AG04449 (cell line): ENCODE data around the gene RYR2.

Experiments
- CTCF ChIA-PET: fragments of 350-600 bp; formaldehyde crosslinking; extraction: SDS; loops from one replicate; lab custom pipeline; 2021; ENCODE audit warnings: antibody characterized with exemption; lab: Yijun Ruan, JAX
- POLR2A ChIA-PET: fragments of 400-600, 350-600 bp; formaldehyde crosslinking; extraction: SDS; loops from one replicate; lab custom pipeline; 2020; ENCODE audit warnings: antibody characterized with exemption, inconsistent platforms; lab: Yijun Ruan, JAX
- DNase-seq: peaks from one replicate; pipeline ENCODE4 v3.0.0-alpha.2; 2010; ENCODE audit warnings: low read depth, low spot score
- H3K4me3 ChIP-seq: 2 replicates; pipeline ENCODE4 v1.5.1; 2011; ENCODE audit warnings: low read depth, mild to moderate bottlenecking, control low read depth, low read length
- TF ChIP-seq, protein P1 (sequence below): IDR thresholded peaks from one replicate; pipeline ENCODE4 v1.5.1; 2011; ENCODE audit warnings: mild to moderate bottlenecking, moderate library complexity, low read length, control low read depth, inconsistent platforms; ENCODE audit not compliant: insufficient read depth; ENCODE audit errors: missing control alignments

The RYR2 gene

DNA sequence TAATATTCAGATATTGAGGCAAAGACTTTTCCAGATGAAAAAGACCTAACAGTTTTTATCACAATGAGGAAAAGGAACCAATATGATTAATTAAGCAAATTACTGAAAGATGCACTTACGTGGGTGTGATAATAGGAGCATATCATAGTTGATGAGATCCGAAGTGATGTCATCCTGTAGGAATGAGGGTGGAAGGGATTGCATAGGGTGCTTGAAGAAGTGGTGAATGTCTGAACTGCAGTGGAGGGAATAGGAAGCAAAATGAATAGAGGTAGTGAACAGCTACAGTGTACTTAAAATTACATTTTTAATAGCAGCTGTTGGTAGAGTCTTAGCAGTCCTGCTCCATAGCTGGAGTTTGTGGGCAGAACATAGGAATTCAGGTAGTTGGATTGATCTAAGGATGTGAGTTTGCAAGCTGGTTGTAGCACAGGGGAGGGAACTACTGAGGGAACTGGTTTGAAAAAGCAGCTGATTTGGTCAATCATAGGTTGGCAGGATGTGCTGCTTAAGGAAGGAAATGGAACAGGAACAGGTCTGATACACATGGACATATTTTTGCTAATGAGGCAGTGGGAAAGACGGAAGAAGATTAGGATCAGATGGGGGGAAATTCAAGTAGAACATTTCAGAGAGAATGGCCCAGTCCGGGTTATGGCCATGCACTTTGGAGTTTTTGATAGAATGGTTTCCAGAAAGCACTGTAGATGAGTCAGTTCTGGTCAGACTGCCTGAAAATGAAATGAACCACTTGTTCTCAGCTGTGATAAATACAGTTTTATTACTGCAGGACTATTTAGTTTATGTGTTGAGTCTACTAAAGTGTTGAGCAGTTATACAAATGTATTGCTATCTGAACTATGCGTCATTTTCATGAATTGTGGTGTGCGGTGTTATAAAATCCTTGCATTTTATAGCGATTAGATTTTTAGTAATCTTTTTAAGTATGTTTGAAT lies 155.8 kb downstream of the RYR2 start:
- CTCF ChIA-PET: no interaction called here
- no peak for DNase-seq
- TF ChIP-seq, protein P1, sequence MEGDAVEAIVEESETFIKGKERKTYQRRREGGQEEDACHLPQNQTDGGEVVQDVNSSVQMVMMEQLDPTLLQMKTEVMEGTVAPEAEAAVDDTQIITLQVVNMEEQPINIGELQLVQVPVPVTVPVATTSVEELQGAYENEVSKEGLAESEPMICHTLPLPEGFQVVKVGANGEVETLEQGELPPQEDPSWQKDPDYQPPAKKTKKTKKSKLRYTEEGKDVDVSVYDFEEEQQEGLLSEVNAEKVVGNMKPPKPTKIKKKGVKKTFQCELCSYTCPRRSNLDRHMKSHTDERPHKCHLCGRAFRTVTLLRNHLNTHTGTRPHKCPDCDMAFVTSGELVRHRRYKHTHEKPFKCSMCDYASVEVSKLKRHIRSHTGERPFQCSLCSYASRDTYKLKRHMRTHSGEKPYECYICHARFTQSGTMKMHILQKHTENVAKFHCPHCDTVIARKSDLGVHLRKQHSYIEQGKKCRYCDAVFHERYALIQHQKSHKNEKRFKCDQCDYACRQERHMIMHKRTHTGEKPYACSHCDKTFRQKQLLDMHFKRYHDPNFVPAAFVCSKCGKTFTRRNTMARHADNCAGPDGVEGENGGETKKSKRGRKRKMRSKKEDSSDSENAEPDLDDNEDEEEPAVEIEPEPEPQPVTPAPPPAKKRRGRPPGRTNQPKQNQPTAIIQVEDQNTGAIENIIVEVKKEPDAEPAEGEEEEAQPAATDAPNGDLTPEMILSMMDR: no peak
- POLR2A ChIA-PET: no interaction called here
- no peak overlapping the region for H3K4me3 ChIP-seq

- ChIA-PET POLR2A (no interaction called here), CTCF (no interaction called here)
- no peak for DNase-seq
- no peak overlapping the region for H3K4me3 ChIP-seq
- TF ChIP-seq, protein P1: no peak
Observed at GRCh38 chr1:237199026-237199425, 157.0 kb downstream of the RYR2 start.

DNA sequence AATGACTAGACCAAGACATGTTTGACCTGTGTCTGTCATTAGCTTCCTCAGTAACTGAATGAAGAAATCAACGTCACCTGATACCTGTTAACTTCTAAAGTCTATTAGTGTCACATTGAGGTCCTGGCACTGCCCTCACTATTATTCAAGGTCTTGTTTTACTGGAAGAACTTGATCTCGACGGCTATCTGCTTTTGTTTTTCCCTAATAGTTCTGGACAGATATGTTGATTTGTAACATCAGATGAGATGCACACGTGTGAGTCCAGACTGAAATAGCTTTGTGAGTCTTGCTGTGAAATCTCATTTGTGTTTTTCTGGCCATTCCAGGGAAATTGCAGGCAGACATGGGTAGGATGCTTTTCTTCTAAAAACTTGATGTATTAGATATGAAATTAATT lies 159.2 kb downstream of the RYR2 start:
- ChIA-PET POLR2A (no interaction called here), CTCF (no interaction called here)
- DNase-seq: no peak
- H3K4me3 ChIP-seq: no peak overlapping the region
- TF ChIP-seq, protein P1: no peak

DNA sequence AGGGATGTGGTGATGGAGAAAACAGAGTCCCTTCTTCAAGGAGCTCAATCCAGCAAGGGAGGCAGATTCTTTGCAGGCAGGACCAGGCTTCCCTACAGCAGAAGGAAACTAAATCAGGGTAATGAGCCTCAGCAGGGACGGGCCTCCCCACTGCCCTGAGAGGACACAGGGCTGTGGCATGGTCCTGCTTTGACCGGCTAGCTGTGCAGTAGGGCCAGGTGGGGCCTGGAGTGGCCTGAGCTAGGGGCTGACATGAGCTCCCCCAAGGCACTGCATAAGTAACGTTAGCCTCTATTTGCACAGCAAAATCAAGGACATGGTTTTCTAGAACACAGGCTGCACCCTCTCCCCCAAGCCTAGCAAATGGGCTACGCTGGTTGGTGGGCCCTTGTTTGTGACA lies 162.9 kb downstream of the RYR2 start:
- ChIA-PET POLR2A (no interaction called here), CTCF (no interaction called here)
- TF ChIP-seq, protein P1: no peak
- no peak overlapping the region for H3K4me3 ChIP-seq
- DNase-seq: no peak

GRCh38 chr1:237205400-237206064 lies 163.5 kb downstream of the RYR2 start:
- ChIA-PET CTCF (no interaction called here), POLR2A (no interaction called here)
- DNase-seq: no peak
- TF ChIP-seq, protein P1: no peak
- no peak overlapping the region for H3K4me3 ChIP-seq

DNA sequence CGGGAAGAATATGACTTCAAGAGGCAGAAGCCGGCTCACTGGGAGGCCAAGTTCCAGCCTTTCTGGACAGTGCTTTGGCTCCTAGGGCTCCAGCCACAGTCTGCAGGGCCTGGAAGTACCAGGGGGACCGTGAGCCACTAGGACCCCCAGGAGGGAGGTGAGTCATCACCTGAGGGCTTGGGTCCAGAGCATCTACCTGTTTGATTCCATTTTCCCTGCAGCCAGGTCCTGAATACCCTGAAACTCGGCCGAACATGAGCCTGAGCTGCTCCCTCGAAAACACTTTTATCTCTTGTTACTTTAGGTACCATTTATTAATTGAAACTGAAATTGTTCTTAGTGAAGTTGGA lies 164.1 kb downstream of the RYR2 start:
- POLR2A ChIA-PET: no interaction called here
- no peak for DNase-seq
- H3K4me3 ChIP-seq: no peak overlapping the region
- TF ChIP-seq, protein P1: no peak
- CTCF ChIA-PET: no interaction called here
